ENCODE measurements around the gene REEP6. TPM values are rescaled to one million over a fixed set of nuclear protein-coding genes. Genes with fewer than 3 reads are reported as not detected.

The REEP6 gene
- total RNA-seq, 1 donor from 2014 or later, result 9.7 TPM

DNA sequence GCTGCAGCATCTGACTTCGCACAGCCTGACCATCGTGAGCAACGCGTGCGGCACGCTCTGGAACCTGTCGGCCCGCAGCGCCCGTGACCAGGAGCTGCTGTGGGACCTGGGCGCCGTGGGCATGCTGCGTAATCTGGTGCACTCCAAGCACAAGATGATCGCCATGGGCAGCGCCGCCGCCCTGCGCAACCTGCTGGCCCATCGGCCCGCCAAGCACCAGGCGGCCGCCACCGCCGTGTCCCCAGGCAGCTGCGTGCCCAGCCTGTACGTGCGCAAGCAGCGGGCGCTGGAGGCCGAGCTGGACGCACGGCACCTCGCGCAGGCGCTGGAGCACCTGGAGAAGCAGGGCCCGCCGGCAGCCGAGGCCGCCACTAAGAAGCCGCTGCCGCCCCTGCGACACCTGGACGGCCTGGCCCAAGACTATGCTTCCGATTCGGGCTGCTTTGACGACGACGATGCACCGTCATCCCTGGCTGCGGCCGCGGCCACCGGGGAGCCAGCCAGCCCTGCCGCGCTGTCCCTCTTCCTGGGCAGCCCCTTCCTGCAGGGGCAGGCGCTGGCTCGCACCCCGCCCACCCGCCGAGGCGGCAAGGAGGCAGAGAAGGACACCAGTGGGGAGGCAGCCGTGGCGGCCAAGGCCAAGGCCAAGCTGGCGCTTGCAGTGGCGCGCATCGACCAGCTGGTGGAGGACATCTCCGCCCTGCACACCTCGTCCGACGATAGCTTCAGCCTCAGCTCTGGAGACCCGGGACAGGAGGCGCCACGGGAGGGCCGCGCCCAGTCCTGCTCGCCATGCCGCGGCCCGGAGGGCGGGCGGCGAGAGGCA lies 25.6 kb upstream of the REEP6 start:
- Histone ChIP-seq H3K4me3 (ENCODE audit: low read depth, low read length) (no peak overlapping the region), H3K36me3 (ENCODE audit: control insufficient read depth, insufficient read depth, low read length) (no peaks in the 10 kb centered on the region), H3K27me3 (ENCODE audit: control insufficient read depth, insufficient read depth, low read length) (peaks cover 49% of the 10 kb centered on the region)
- DNase-seq (ENCODE audit: low read depth), result no peak
- TF ChIP-seq, protein P1, sequence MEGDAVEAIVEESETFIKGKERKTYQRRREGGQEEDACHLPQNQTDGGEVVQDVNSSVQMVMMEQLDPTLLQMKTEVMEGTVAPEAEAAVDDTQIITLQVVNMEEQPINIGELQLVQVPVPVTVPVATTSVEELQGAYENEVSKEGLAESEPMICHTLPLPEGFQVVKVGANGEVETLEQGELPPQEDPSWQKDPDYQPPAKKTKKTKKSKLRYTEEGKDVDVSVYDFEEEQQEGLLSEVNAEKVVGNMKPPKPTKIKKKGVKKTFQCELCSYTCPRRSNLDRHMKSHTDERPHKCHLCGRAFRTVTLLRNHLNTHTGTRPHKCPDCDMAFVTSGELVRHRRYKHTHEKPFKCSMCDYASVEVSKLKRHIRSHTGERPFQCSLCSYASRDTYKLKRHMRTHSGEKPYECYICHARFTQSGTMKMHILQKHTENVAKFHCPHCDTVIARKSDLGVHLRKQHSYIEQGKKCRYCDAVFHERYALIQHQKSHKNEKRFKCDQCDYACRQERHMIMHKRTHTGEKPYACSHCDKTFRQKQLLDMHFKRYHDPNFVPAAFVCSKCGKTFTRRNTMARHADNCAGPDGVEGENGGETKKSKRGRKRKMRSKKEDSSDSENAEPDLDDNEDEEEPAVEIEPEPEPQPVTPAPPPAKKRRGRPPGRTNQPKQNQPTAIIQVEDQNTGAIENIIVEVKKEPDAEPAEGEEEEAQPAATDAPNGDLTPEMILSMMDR (IDR thresholded peaks at IDR 0.05; ENCODE audit: insufficient read depth, low read length, poor library complexity, severe bottlenecking), result peak; percentile 61

DNA sequence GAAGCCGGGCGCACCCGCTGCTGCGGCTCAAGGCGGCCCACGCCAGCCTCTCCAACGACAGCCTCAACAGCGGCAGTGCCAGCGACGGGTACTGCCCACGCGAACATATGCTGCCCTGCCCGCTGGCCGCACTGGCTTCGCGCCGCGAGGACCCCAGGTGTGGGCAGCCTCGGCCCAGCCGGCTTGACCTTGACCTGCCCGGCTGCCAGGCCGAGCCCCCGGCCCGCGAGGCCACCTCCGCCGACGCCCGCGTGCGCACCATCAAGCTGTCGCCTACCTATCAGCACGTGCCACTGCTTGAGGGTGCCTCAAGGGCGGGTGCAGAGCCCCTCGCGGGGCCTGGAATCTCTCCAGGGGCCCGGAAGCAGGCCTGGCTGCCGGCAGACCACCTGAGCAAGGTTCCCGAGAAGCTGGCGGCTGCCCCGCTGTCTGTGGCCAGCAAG lies 24.9 kb upstream of the REEP6 start:
- Histone ChIP-seq H3K4me3 (ENCODE audit: low read depth, low read length) (no peak overlapping the region), H3K27me3 (ENCODE audit: control insufficient read depth, insufficient read depth, low read length) (peaks cover 56% of the 10 kb centered on the region), H3K36me3 (ENCODE audit: control insufficient read depth, insufficient read depth, low read length) (no peaks in the 10 kb centered on the region)
- no peak for DNase-seq (ENCODE audit: low read depth)
- TF ChIP-seq, protein P1 (IDR thresholded peaks at IDR 0.05; ENCODE audit: insufficient read depth, low read length, poor library complexity, severe bottlenecking), result no peak

DNA sequence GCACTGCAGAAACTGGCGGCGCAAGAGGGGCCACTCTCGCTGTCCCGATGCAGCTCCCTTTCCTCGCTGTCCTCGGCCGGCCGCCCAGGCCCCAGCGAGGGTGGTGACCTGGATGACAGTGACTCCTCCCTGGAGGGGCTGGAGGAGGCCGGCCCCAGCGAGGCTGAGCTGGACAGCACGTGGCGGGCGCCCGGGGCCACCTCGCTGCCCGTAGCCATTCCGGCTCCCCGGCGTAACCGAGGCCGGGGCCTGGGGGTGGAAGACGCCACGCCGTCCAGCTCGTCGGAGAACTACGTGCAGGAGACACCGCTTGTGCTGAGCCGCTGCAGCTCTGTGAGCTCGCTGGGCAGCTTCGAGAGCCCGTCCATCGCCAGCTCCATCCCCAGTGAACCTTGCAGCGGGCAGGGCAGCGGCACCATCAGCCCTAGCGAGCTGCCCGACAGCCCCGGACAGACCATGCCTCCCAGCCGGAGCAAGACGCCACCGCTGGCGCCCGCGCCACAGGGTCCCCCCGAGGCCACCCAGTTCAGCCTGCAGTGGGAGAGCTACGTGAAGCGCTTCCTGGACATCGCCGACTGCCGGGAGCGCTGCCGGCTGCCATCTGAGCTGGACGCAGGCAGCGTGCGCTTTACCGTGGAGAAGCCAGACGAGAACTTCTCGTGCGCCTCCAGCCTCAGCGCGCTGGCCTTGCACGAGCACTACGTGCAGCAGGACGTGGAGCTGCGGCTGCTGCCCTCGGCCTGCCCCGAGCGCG lies 24.3 kb upstream of the REEP6 start:
- H3K4me3 ChIP-seq (ENCODE audit: low read depth, low read length), result no peak overlapping the region
- DNase-seq (ENCODE audit: low read depth), result no peak
- H3K27me3 ChIP-seq (ENCODE audit: control insufficient read depth, insufficient read depth, low read length), result peaks cover 62% of the 10 kb centered on the region
- H3K36me3 ChIP-seq (ENCODE audit: control insufficient read depth, insufficient read depth, low read length), result no peaks in the 10 kb centered on the region
- TF ChIP-seq, protein P1 (IDR thresholded peaks at IDR 0.05; ENCODE audit: insufficient read depth, low read length, poor library complexity, severe bottlenecking), result no peak

DNA sequence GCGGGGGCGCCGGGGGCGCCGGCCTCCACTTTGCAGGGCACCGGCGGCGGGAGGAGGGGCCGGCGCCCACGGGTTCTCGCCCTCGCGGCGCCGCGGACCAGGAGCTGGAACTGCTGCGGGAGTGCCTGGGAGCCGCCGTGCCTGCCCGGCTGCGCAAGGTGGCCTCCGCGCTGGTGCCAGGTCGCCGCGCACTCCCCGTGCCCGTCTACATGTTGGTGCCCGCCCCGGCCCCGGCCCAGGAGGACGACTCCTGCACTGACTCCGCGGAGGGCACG lies 23.8 kb upstream of the REEP6 start:
- TF ChIP-seq, protein P1 (IDR thresholded peaks at IDR 0.05; ENCODE audit: insufficient read depth, low read length, poor library complexity, severe bottlenecking), result no peak

DNA sequence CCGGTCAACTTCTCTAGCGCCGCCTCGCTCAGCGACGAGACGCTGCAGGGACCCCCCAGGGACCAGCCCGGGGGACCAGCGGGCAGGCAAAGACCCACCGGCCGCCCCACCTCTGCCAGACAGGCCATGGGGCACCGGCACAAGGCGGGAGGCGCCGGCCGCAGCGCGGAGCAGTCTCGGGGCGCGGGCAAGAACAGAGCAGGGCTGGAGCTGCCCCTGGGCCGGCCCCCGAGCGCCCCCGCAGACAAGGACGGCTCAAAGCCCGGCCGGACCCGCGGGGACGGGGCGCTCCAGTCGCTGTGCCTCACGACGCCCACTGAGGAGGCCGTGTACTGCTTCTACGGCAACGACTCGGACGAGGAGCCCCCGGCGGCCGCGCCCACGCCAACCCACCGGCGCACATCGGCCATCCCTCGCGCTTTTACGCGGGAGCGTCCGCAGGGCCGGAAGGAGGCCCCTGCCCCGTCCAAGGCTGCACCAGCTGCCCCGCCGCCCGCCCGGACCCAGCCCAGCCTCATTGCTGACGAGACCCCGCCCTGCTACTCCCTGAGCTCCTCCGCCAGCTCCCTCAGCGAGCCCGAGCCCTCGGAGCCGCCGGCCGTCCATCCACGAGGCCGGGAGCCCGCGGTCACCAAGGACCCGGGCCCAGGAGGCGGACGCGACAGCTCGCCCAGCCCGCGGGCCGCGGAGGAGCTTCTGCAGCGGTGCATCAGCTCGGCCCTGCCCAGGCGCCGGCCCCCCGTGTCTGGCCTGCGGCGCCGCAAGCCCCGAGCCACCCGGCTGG lies 23.3 kb upstream of the REEP6 start:
- TF ChIP-seq, protein P1 (IDR thresholded peaks at IDR 0.05; ENCODE audit: insufficient read depth, low read length, poor library complexity, severe bottlenecking), result no peak
- Histone ChIP-seq H3K27me3 (ENCODE audit: control insufficient read depth, insufficient read depth, low read length) (peaks cover 72% of the 10 kb centered on the region), H3K4me3 (ENCODE audit: low read depth, low read length) (no peak overlapping the region), H3K36me3 (ENCODE audit: control insufficient read depth, insufficient read depth, low read length) (no peaks in the 10 kb centered on the region)
- no peak for DNase-seq (ENCODE audit: low read depth)

More for the DNA sequence above, 23.8 kb upstream of the REEP6 start:
- Histone ChIP-seq H3K27me3 (ENCODE audit: control insufficient read depth, insufficient read depth, low read length) (peaks cover 67% of the 10 kb centered on the region), H3K36me3 (ENCODE audit: control insufficient read depth, insufficient read depth, low read length) (no peaks in the 10 kb centered on the region), H3K4me3 (ENCODE audit: low read depth, low read length) (no peak overlapping the region)
- no peak for DNase-seq (ENCODE audit: low read depth)
